K562 (cell line): ENCODE data around the gene ORC1.

Experiments
- REST ChIP-seq, 2 experiments: fragments of 450-650 bp; formaldehyde crosslinking in 1 of 2; IDR thresholded peaks; 2 replicates each; pipeline versions ENCODE4 v1.4.0 to v1.6.1; 2014 to 2020; ENCODE audit warnings: mild to moderate bottlenecking in 2 of 2, borderline replicate concordance in 1 of 2, low read depth in 1 of 2
- SMARCE1 ChIP-seq: fragments of 450-650 bp; IDR thresholded peaks from 2 replicates; pipeline ENCODE4 v1.7.1; 2016; ENCODE audit warnings: mild to moderate bottlenecking
- USF2 ChIP-seq: sonication (generic); formaldehyde crosslinking; IDR thresholded peaks from 2 replicates; pipeline ENCODE4 v1.5.0; 2020; ENCODE audit warnings: missing genetic modification reagents

GRCh38 chr1:52345252-52345651 lies 59.0 kb downstream of the ORC1 start:
- TF ChIP-seq REST (IDR thresholded peaks at IDR 0.05; ENCODE audit: borderline replicate concordance) (no peak), REST (CRISPR knock-in tag; IDR thresholded peaks at IDR 0.05; ENCODE audit: low read depth) (no peak), USF2 (CRISPR knock-in tag) (no peak), SMARCE1 (no peak)
